ENCODE data around the gene SEPTIN8.

DNA sequence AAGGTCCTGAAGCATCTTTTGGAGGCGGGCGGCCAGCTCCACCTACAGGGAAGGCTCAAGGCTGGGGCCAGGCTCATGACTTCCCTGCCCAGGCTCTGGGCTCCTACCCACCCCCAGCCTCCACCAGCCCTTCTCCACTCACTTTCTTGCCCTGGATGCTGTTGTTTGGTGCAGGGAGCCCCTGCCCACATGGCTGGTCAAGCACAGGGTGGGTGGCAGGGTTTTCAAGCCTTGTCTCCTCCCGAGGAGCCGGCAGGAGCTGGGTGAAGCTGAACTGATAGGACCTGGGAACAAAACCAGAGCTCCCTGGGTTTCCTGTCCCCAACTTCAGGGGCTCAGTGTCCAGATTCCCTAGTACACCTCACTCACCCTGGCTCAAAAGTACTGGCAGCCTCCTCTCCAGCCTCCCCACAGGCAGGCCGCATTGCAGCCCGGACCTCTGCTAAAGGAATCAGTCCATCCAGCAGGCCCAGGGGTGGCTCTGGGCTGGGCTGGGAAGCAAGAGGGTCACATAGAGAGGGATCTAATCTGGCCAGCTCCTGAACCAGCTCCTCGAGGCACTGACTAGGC lies 46.5 kb upstream of the SEPTIN8 start:
- TF ChIP-seq, protein P1, sequence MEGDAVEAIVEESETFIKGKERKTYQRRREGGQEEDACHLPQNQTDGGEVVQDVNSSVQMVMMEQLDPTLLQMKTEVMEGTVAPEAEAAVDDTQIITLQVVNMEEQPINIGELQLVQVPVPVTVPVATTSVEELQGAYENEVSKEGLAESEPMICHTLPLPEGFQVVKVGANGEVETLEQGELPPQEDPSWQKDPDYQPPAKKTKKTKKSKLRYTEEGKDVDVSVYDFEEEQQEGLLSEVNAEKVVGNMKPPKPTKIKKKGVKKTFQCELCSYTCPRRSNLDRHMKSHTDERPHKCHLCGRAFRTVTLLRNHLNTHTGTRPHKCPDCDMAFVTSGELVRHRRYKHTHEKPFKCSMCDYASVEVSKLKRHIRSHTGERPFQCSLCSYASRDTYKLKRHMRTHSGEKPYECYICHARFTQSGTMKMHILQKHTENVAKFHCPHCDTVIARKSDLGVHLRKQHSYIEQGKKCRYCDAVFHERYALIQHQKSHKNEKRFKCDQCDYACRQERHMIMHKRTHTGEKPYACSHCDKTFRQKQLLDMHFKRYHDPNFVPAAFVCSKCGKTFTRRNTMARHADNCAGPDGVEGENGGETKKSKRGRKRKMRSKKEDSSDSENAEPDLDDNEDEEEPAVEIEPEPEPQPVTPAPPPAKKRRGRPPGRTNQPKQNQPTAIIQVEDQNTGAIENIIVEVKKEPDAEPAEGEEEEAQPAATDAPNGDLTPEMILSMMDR (IDR thresholded peaks at IDR 0.05; ENCODE audit: borderline replicate concordance, extremely low read depth, low read length, poor library complexity, severe bottlenecking), result no peak
- no peak for TF ChIP-seq EZH2 (IDR thresholded peaks at IDR 0.05; ENCODE audit: borderline replicate concordance, low read depth, low read length, severe bottlenecking)
